Astrocyte of the spinal cord (primary cell): ENCODE measurements around the gene FARSA.
"Not testable (repeated sequence)": the region's sequence is repeated elsewhere in the genome, so short reads cannot be mapped to it uniquely, and the experiment has no call there.

Experiments
- DNase-seq: peaks from one replicate; pipeline ENCODE4 v3.0.0; 2011; ENCODE audit warnings: low read depth, low spot score
- H3K4me3 ChIP-seq: 2 replicates; pipeline ENCODE4 v1.5.1; 2011; ENCODE audit warnings: low read depth, mild to moderate bottlenecking, low read length, moderate library complexity
- in situ Hi-C: cut with HindIII; loops from 2 replicates; pipeline ENCODE4 v1.10.0; 2017; ENCODE audit warnings: low sequenced_read_pairs
- TF ChIP-seq, protein P1 (sequence below): IDR thresholded peaks from 2 replicates; pipeline ENCODE4 v1.5.1; 2012; ENCODE audit warnings: low read depth, mild to moderate bottlenecking, low read length, inconsistent platforms

The FARSA gene

DNA sequence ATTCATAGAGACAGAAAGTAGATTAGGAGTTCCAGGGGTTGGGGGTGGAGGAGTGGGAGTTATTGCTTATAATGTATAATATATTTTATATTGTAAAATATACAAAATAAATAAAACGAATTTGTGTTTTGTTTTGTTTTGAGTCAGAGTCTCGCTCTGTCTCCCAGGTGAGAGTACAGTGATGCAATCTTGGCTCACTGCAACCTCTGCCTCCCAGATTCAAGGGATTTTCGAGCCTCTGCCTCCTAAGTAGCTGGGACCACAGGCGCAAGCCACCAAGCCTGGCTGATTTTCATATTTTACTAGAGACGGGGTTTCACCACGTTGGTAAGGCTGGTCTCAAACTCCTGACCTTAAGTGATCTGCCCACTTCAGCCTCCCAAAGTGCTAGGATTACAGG lies 26.0 kb upstream of the FARSA start:
- in situ Hi-C loops = no loop called here
- TF ChIP-seq, protein P1, sequence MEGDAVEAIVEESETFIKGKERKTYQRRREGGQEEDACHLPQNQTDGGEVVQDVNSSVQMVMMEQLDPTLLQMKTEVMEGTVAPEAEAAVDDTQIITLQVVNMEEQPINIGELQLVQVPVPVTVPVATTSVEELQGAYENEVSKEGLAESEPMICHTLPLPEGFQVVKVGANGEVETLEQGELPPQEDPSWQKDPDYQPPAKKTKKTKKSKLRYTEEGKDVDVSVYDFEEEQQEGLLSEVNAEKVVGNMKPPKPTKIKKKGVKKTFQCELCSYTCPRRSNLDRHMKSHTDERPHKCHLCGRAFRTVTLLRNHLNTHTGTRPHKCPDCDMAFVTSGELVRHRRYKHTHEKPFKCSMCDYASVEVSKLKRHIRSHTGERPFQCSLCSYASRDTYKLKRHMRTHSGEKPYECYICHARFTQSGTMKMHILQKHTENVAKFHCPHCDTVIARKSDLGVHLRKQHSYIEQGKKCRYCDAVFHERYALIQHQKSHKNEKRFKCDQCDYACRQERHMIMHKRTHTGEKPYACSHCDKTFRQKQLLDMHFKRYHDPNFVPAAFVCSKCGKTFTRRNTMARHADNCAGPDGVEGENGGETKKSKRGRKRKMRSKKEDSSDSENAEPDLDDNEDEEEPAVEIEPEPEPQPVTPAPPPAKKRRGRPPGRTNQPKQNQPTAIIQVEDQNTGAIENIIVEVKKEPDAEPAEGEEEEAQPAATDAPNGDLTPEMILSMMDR = no peak

DNA sequence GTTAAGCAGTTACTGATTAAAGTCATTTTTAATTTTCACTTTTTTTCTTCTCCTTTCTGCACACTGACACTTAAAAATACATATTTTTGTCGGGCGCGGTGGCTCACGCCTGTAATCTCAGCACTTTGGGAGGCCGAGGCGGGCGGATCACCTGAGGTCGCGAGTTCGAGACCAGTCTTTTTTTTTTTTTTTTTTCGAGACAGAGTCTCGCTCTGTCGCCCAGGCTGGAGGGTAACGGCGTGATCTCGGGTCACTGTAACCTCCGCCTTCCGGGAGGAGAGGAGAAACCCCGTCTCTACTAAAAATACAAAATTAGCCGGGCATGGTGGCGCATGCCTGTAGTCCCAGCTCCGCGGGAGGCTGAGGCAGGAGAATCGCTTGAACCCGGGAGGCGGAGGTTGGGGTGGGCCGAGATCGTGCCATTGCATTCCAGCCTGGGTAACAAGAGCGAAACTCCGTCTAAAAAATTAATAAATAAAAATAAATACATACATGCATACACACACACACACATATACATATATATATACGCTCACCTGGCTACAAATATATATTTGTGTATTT lies 24.0 kb upstream of the FARSA start:
- DNase-seq, in situ Hi-C loops: not testable (repeated sequence)
- peak overlapping the region; percentile 91 for H3K4me3 ChIP-seq

More for the DNA sequence above, 26.0 kb upstream of the FARSA start:
- no peak for DNase-seq
- H3K4me3 ChIP-seq = no peak overlapping the region

DNA sequence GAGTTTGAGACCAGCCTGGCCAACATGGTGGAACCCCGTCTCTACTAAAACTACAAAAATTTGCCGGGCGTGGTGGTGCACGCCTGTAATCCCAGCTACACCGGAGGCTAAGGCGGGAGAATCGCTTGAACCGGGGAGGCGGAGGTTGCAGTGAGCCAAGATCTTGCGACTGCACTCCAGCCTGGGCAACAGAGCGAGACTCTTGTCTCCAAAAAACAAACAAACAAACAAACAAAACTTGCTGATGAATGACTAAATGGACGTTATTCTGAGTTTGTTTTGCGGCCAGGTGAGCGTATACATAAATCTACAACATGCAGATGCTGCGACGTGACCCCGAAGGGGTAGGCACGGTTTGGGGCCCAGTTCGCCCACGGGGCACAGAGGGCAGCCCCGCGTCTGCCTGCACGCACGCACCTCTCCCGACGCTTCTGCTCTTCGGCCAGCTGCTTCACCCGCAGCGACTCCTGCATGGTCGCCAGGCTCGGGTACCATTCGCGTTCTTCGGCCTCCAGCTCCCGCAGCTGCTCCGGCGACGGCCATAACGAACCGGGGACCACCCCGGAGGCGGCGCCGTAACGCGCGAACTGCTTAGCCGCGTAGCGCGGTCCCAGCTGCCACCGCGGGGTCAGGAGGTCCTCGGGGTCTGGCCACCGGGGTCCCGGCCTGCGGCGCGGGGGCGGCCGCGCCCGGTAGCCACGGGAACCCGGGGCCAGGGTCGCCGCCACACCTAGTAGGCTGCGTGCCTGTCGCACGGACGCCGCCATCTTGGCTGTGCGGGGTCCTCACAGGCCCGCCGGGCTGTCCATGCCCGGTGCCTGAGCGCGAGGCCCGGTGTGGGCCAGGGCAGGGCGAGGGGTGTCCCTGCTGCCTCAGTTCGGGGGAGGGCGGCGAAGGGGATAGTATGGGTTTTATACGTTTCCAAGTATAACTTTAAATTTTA lies 23.2 kb upstream of the FARSA start, which contains the start of gene GADD45GIP1:
TSS of gene GADD45GIP1 (minus strand) at position 778 of the 943 bp plus-strand sequence. CDS start at position 767, 11 bp downstream.
- in situ Hi-C loops = no loop called here
- H3K4me3 ChIP-seq = peak within 1 kb of the TSS; percentile 91
- TF ChIP-seq, protein P1 = no peak
- peak; percentile 77 for DNase-seq

DNA sequence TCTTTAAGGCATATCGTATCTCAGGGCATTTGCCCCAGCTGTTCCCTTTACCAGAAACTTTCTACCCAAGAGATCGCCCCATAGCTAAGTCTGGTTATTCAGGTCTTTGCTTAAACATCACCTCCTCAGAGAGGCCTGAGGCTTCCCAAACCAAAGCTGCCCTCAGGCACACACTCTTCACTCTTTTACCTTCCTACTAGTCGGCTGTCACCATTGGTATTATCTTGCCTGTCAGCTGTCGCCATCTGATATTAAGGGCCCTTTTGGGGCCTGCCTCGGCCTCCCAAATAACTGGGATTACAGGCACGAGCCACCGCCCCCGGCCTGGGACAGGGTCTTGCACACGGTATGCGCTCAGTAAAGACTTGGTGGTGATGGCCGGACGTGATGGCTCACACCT lies 22.5 kb upstream of the FARSA start:
- in situ Hi-C loops = no loop called here
- no peak for DNase-seq
- TF ChIP-seq, protein P1 = no peak
- H3K4me3 ChIP-seq = peak overlapping the region; percentile 91

DNA sequence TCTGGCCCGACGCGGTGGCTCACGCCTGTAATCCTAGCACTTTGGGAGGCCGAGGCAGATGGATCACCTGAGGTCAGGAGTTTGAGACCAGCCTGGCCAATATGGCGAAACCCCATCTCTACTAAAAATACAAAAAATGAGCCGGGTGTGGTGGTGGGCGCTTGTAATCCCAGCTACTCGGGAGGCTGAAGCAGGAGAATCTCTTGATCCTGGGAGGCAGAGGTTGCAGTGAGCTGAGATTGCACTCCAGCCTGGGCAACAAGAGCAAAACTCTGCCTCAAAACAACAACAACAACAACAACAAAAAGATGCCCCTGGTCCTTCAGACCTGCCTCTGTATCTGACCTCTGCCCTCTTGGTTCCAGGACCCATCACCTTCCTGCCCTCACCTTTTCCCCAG lies 22.1 kb upstream of the FARSA start:
- in situ Hi-C loops, DNase-seq: not testable (repeated sequence)
- peak overlapping the region; percentile 91 for H3K4me3 ChIP-seq

DNA sequence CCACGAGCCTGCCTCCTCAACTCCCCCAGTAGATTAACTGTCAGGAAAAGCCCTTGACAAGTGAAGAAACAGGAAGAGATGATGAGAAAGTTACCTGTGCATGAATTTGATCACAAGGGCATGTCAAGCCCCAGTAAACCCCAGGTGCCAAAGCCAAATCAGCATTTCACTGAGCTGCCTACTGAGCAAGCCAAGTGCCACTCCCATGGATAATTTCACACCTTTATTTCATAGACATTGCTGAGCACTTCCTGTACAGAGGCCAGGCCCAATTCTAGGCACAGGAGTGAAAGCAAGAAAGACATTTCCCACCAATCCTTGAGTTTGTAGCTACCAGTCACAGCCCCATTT lies 21.1 kb upstream of the FARSA start:
- H3K4me3 ChIP-seq = no peak overlapping the region
- TF ChIP-seq, protein P1 = no peak
- in situ Hi-C loops = no loop called here
- no peak for DNase-seq

DNA sequence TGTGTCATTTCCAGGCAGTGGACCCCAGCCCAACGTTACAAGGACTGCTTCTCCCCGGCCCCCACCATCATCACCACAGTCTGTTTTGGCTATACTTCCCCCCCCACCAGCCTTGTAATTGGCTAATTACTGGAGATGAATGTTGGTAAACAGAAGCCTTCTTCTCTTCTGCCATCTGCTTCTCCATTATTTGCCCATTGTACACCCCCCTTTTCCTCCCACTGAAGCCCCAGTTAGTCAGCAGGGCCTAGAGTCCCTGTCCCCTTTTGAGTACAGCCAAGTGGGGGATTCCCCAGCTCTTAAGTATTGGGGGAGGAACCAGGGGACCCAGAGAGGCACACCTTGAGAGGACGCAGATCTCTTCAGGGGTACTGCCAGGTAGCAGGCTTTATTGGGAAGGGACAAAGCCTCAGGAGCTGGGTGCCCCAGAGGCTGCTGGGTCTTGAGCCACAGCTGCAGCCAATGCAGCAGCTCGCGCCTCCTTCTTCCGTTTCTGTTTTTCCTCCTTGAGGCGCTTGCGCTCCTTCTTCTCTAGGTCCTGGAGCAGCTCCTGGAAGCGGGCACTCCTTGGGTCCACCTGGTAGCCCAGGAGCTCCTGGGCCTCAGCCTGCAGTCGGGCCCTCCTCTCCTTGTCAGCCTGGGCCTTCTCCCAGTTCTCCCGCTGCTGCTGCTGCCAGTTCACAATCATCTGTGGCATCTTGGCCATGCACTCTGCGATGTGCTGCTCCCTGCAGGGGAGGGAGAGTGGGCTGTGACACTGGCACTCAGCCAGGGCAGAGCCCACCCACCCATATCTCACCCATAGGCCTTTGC lies 20.5 kb upstream of the FARSA start:
- TF ChIP-seq, protein P1 = no peak
- H3K4me3 ChIP-seq = no peak overlapping the region
- DNase-seq = no peak
- in situ Hi-C loops = no loop called here
